SU-DHL-6 (cell line): ENCODE results near the gene LRRFIP1.

Experiments used
- EZH2phosphoT487 ChIP-seq: fragments of 200-600 bp; sonication (generic), shearing (Covaris generic); conservative IDR thresholded peaks from 2 replicates; pipeline ENCODE4 v1.6.1; 2018; ENCODE audit warnings: mild to moderate bottlenecking, antibody characterized with exemption, low read length, moderate library complexity, mixed read lengths
- TF ChIP-seq, protein P1 (sequence below): fragments of 200-600 bp; sonication (generic); IDR thresholded peaks from one replicate; pipeline ENCODE4 v1.5.1; 2017; ENCODE audit warnings: antibody characterized with exemption, mild to moderate bottlenecking, low read length, moderate library complexity; ENCODE audit not compliant: insufficient read depth, poor library complexity, severe bottlenecking

DNA sequence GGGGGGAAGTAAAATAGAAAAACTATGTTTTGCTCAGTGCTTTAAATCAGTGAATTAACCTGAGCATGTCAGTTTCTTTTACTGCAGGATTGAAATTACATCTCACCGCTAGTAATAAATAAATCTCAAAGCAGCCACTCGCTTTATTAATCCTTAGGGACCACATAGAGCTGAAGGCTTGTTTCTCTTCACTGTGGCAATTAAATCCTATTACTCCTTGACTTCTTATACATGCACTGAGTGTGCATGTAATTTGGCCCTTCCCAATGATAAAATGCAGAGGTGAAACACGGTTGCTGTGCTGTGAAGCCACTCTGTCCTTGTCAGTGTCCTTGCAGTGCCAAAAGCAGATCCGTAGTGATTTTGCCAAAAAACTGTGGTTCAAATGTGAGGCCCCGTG, 94.1 kb downstream of the LRRFIP1 start:
- TF ChIP-seq, protein P1, sequence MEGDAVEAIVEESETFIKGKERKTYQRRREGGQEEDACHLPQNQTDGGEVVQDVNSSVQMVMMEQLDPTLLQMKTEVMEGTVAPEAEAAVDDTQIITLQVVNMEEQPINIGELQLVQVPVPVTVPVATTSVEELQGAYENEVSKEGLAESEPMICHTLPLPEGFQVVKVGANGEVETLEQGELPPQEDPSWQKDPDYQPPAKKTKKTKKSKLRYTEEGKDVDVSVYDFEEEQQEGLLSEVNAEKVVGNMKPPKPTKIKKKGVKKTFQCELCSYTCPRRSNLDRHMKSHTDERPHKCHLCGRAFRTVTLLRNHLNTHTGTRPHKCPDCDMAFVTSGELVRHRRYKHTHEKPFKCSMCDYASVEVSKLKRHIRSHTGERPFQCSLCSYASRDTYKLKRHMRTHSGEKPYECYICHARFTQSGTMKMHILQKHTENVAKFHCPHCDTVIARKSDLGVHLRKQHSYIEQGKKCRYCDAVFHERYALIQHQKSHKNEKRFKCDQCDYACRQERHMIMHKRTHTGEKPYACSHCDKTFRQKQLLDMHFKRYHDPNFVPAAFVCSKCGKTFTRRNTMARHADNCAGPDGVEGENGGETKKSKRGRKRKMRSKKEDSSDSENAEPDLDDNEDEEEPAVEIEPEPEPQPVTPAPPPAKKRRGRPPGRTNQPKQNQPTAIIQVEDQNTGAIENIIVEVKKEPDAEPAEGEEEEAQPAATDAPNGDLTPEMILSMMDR: no peak
- TF ChIP-seq EZH2phosphoT487: no peak
